Gastroesophageal sphincter (tissue), 3 donors: ENCODE data around the gene SBNO1.
"Not testable (repeated sequence)": the region's sequence is repeated elsewhere in the genome, so short reads cannot be mapped to it uniquely, and the experiment has no call there.

Experiments used
- CTCF ChIP-seq, 4 experiments: fragments of 200-600 bp in 2 of 4; fragments of 450-650 bp in 2 of 4; sonication (generic) in 1 of 4; IDR thresholded peaks; one replicate each; pipeline ENCODE4 v1.5.1; 2017 to 2019; ENCODE audit warnings: antibody characterized with exemption in 4 of 4, mild to moderate bottlenecking in 2 of 4, moderate library complexity in 2 of 4
- POLR2A ChIP-seq, 2 donors: fragments of 450-650 bp; IDR thresholded peaks; one replicate each; pipeline ENCODE4 v1.6.1; 2017; ENCODE audit warnings: antibody characterized with exemption in 2 of 2, mild to moderate bottlenecking in 2 of 2, moderate library complexity in 1 of 2
- POLR2AphosphoS5 ChIP-seq: sonication (generic); formaldehyde crosslinking; IDR thresholded peaks from one replicate; pipeline ENCODE4 v1.6.1; 2017; ENCODE audit warnings: antibody characterized with exemption

GRCh38 chr12:123368431-123368830 is 3.8 kb upstream of the SBNO1 start:
- TF ChIP-seq CTCF (IDR thresholded peaks at IDR 0.05); POLR2A (IDR thresholded peaks at IDR 0.05); POLR2AphosphoS5: not testable (repeated sequence)
